Left ventricle myocardium inferior (tissue), 1 donor: Measurements from ENCODE around the gene CT45A1. TPM values are rescaled to one million over a fixed set of nuclear protein-coding genes. Genes with fewer than 3 reads are reported as not detected.
"Not testable (repeated sequence)": the region's sequence is repeated elsewhere in the genome, so short reads cannot be mapped to it uniquely, and the experiment has no call there.

Experiments
- DNase-seq: peaks from one replicate; pipeline ENCODE4 v3.0.0-alpha.2; 2020
- H3K27ac ChIP-seq: fragments of 200-600 bp; replicated peaks from 2 replicates; pipeline ENCODE4 v1.8.0; 2021
- H3K27me3 ChIP-seq: fragments of 200-600 bp; 2 replicates; pipeline ENCODE4 v1.8.0; 2021; ENCODE audit warnings: low read depth
- H3K36me3 ChIP-seq: fragments of 200-600 bp; 2 replicates; pipeline ENCODE4 v1.8.0; 2021
- H3K4me1 ChIP-seq: fragments of 200-600 bp; 2 replicates; pipeline ENCODE4 v1.8.0; 2021
- H3K4me3 ChIP-seq: fragments of 200-600 bp; 2 replicates; pipeline ENCODE4 v1.8.0; 2021; ENCODE audit warnings: mild to moderate bottlenecking, moderate library complexity
- H3K9me3 ChIP-seq: fragments of 200-600 bp; replicated peaks from 2 replicates; pipeline ENCODE4 v1.8.0; 2021
- CTCF ChIP-seq: fragments of 200-600 bp; IDR thresholded peaks from 2 replicates; pipeline ENCODE4 v1.8.0; 2021; ENCODE audit warnings: antibody characterized with exemption, mild to moderate bottlenecking, borderline replicate concordance
- intact Hi-C: fragments of 100-400 bp; cut with micrococcal nuclease; formaldehyde crosslinking; loops from one replicate; pipeline ENCODE4 v1.11.0; 2022
- long read RNA-seq: library from polyadenylated mRNA; unstranded; transcript quantifications from one replicate; pipeline ENCODE4 v2.0.0, GENCODE V29; 2021
- total RNA-seq: library from RNA; stranded (reverse); fragmentation: NEBNext Ultra II Directional; extraction: Animal tissue kit (Norgen Biotek cat#: 25700); gene quantifications from one replicate; pipeline ENCODE4 v1.2.1, GENCODE V29; 2021
- donor health status: DM: no; HTN: yes; CAD: no; lungs with severe emphysema.

CT45A1 gene
- total RNA-seq = not detected
- long read RNA-seq = 0 reads

DNA sequence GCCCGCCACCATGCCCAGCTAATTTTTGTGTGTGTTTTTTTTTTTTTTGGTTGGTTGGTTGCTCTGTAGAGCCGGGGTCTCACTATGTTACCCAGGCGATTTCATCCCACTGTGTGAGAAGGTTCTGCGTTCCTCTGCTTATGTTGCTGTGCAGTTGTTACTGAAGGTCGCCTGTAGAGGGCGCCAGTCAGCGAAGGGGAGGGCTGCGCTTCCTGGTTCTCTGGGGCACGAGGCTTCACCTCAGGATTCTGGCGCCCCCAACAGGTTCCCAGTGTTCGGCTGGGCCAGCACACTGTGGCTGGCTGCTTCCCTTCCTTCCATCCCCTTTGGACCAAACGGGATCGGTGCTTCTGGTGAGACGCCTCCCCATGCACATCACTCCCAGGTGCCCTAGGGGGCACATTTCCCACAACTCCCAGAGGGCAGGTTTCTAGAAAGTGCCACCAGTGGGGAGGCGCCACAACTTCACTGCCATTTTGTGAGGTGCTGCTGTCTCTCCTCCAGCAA, at the start of gene CT45A1:
TSS of gene CT45A1 (plus strand) at position 457 of the 507 bp plus-strand sequence. CDS start 5,302 bp downstream, outside the sequence.
- H3K4me1 ChIP-seq, H3K4me3 ChIP-seq, H3K36me3 ChIP-seq, H3K9me3 ChIP-seq, DNase-seq, intact Hi-C loops, H3K27ac ChIP-seq, H3K27me3 ChIP-seq: not testable (repeated sequence)

- H3K4me3 ChIP-seq, H3K36me3 ChIP-seq, H3K9me3 ChIP-seq, H3K4me1 ChIP-seq, H3K27ac ChIP-seq, intact Hi-C loops, DNase-seq, H3K27me3 ChIP-seq: not testable (repeated sequence)
These were observed 40.5 kb upstream of the CT45A1 start for GRCh38 chrX:135672979-135673378.

GRCh38 chrX:135688137-135688536, 25.3 kb upstream of the CT45A1 start:
- no peak for DNase-seq
- no peaks in the 10 kb centered on the region for H3K36me3 ChIP-seq
- no peaks in the 10 kb centered on the region for H3K9me3 ChIP-seq
- intact Hi-C loops = no loop called here
- no peaks in the 10 kb centered on the region for H3K27me3 ChIP-seq
- no peak overlapping the region for H3K4me3 ChIP-seq
- no peak overlapping the region for H3K27ac ChIP-seq
- H3K4me1 ChIP-seq = no peaks in the 10 kb centered on the region
- TF ChIP-seq CTCF = peak; percentile 15

DNA sequence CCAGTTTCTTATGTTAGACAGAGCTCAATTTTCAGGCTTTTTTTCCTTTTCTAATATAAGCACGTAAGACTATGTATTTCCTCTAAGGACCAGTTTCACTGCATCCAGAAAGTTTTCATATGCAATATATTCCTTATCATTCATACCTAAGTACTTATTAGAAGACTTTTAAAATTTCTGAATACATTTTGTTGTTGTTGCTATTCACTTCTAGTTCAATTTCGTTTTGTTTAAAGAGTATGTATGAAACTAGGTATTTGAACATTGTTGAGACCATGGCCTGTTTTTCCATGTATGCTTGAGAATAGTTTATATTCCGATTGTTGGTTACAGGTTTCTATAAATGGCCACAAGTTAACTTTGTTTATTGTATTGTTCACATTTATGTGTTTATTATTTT, 18.0 kb upstream of the CT45A1 start:
- no peak for DNase-seq
- H3K36me3 ChIP-seq = no peaks in the 10 kb centered on the region
- TF ChIP-seq CTCF = no peak
- no peaks in the 10 kb centered on the region for H3K27me3 ChIP-seq
- intact Hi-C loops = no loop called here
- H3K27ac ChIP-seq = no peak overlapping the region
- H3K4me1 ChIP-seq = no peaks in the 10 kb centered on the region
- no peaks in the 10 kb centered on the region for H3K9me3 ChIP-seq
- H3K4me3 ChIP-seq = no peak overlapping the region

DNA sequence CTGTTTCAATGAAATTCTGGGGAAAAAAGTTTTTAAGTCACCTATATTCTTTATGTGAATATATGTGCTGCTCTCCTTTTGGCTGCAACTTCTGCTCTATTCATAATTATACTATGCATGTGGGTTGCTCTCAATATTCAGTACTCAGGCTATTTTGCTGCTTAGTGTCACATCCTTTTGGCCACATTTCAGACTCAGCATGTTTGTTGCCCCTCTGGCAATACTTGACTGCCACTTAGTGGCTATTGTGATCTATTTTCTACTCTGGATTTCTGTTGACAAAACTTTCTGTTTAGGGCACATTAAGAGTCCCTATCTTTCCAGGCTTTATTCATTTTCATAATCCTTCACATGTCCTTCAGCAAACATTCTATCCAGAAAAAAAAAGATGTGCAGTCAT, 15.8 kb upstream of the CT45A1 start:
- peak; percentile 12 for TF ChIP-seq CTCF
- no peak overlapping the region for H3K4me3 ChIP-seq
- no peaks in the 10 kb centered on the region for H3K36me3 ChIP-seq
- H3K27ac ChIP-seq = no peak overlapping the region
- no peaks in the 10 kb centered on the region for H3K4me1 ChIP-seq
- intact Hi-C loops = no loop called here
- H3K9me3 ChIP-seq = no peaks in the 10 kb centered on the region
- DNase-seq = no peak
- H3K27me3 ChIP-seq = no peaks in the 10 kb centered on the region

DNA sequence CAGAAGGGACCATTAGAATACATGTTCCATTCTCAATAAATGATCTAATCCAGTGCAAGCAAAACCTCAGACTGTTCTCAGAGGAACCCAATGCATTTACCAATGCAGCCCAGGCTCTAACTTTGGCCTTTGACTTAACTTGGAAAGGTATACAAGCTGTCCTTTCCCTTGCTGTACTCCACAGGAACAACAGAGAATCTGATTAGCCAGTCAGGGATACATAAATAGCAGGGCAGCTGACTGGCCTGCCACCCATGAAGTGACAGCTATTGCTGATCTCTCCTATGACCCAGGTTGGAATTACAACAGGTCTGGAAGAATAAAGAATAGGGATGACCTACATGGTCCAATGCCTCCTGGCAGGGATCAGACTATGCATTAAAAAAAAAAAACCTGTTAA, 14.5 kb upstream of the CT45A1 start:
- no peak for TF ChIP-seq CTCF
- H3K27ac ChIP-seq = peak overlapping the region; percentile 48
- H3K27me3 ChIP-seq = no peaks in the 10 kb centered on the region
- H3K4me3 ChIP-seq = no peak overlapping the region
- intact Hi-C loops = no loop called here
- no peaks in the 10 kb centered on the region for H3K9me3 ChIP-seq
- H3K36me3 ChIP-seq = no peaks in the 10 kb centered on the region
- H3K4me1 ChIP-seq = no peaks in the 10 kb centered on the region
- DNase-seq = no peak

DNA sequence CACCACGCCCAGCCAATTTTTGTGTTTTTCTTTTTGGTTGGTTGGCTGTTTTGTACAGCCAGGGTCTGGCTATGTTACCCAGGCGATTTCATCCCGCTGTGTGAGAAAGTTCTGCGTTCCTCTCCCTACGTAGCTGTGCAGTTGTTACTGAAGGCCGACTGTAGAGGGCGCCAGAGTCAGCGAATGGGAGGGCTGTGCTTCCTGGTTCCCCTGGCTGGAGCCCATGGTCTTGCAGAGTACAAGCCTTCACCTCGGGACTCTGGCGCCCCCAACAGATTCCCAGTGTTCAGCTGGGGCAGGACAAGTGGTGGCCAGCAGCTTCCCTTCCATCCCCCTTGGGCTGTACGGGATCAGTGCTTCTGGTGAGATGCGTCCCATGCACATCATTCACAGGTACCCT, 5.6 kb upstream of the CT45A1 start:
- Histone ChIP-seq H3K27me3 (no peaks in the 10 kb centered on the region), H3K4me3 (no peak overlapping the region), H3K36me3 (no peaks in the 10 kb centered on the region), H3K9me3 (no peaks in the 10 kb centered on the region), H3K4me1 (no peaks in the 10 kb centered on the region), H3K27ac (no peak overlapping the region)
- DNase-seq = no peak
- TF ChIP-seq CTCF = peak; percentile 23
- intact Hi-C loops = no loop called here
